GM06990 (cell line): ENCODE data around the gene MORN5.

Experiments used
- DNase-seq: peaks from one replicate; pipeline ENCODE4 v3.0.0-alpha.2; 2011; ENCODE audit not compliant: insufficient read length; ENCODE audit errors: extremely low read depth
- H3K27me3 ChIP-seq: replicated peaks from 2 replicates; pipeline ENCODE4 v1.6.0; 2011; ENCODE audit warnings: low read length; ENCODE audit not compliant: control insufficient read depth, insufficient read depth
- H3K36me3 ChIP-seq: 2 replicates; pipeline ENCODE4 v1.5.1; 2011; ENCODE audit warnings: low read length; ENCODE audit not compliant: control insufficient read depth, insufficient read depth
- H3K4me3 ChIP-seq: replicated peaks from 2 replicates; pipeline ENCODE4 v1.5.1; 2011; ENCODE audit warnings: low read depth, mild to moderate bottlenecking, control low read depth, low read length
- CTCF ChIP-seq: IDR thresholded peaks from 2 replicates; pipeline ENCODE4 v1.5.1; 2011; ENCODE audit warnings: low read length, control low read depth, mild to moderate bottlenecking, inconsistent platforms; ENCODE audit not compliant: insufficient read depth, poor library complexity, severe bottlenecking

Gene MORN5

GRCh38 chr9:122195875-122196274 lies 36.2 kb downstream of the MORN5 start:
- H3K36me3 ChIP-seq = no peaks in the 10 kb centered on the region
- H3K4me3 ChIP-seq = no peak overlapping the region
- TF ChIP-seq CTCF = no peak
- DNase-seq = no peak
- no peaks in the 10 kb centered on the region; the same call in 1 of the 2 replicates for H3K27me3 ChIP-seq

- no peak overlapping the region for H3K4me3 ChIP-seq
- H3K36me3 ChIP-seq = no peaks in the 10 kb centered on the region
- TF ChIP-seq CTCF = no peak
- DNase-seq = no peak
- no peaks in the 10 kb centered on the region; the same call in 1 of the 2 replicates for H3K27me3 ChIP-seq
These were observed 37.7 kb downstream of the MORN5 start for GRCh38 chr9:122197426-122197825.

GRCh38 chr9:122197882-122198281 lies 38.2 kb downstream of the MORN5 start:
- no peak for TF ChIP-seq CTCF
- Histone ChIP-seq H3K36me3 (no peaks in the 10 kb centered on the region), H3K27me3 (no peaks in the 10 kb centered on the region; the same call in 1 of the 2 replicates), H3K4me3 (no peak overlapping the region)
- no peak for DNase-seq

- Histone ChIP-seq H3K4me3 (no peak overlapping the region), H3K36me3 (no peaks in the 10 kb centered on the region), H3K27me3 (no peaks in the 10 kb centered on the region; the same call in none of the 2 replicates)
- DNase-seq = no peak
- no peak for TF ChIP-seq CTCF
These were observed 41.4 kb downstream of the MORN5 start for GRCh38 chr9:122200960-122201595.

- H3K4me3 ChIP-seq = no peak overlapping the region
- no peaks in the 10 kb centered on the region for H3K36me3 ChIP-seq
- TF ChIP-seq CTCF = no peak
- DNase-seq = no peak
- H3K27me3 ChIP-seq = no peaks in the 10 kb centered on the region; the same call in none of the 2 replicates
These were observed 41.9 kb downstream of the MORN5 start for GRCh38 chr9:122201641-122202040.

- no peaks in the 10 kb centered on the region for H3K36me3 ChIP-seq
- no peak for TF ChIP-seq CTCF
- H3K27me3 ChIP-seq = no peaks in the 10 kb centered on the region; the same call in none of the 2 replicates
- DNase-seq = no peak
- no peak overlapping the region for H3K4me3 ChIP-seq
These were observed 42.4 kb downstream of the MORN5 start for GRCh38 chr9:122202111-122202510.
